Kidney epithelial cell (primary cell): ENCODE data around the gene SH2B2. TPM values are rescaled to one million over a fixed set of nuclear protein-coding genes. Genes with fewer than 3 reads are reported as not detected.
"Not testable (repeated sequence)": the region's sequence is repeated elsewhere in the genome, so short reads cannot be mapped to it uniquely, and the experiment has no call there.

Experiments used
- DNase-seq: peaks from one replicate; pipeline ENCODE4 v3.0.0-alpha.2; 2010; ENCODE audit warnings: low read depth
- H3K27me3 ChIP-seq: 2 replicates; pipeline ENCODE4 v1.6.0; 2011; ENCODE audit warnings: low read length; ENCODE audit not compliant: control insufficient read depth, insufficient read depth
- H3K36me3 ChIP-seq: 2 replicates; pipeline ENCODE4 v1.5.1; 2011; ENCODE audit warnings: low read length; ENCODE audit not compliant: control insufficient read depth, insufficient read depth
- H3K4me3 ChIP-seq: 2 replicates; pipeline ENCODE4 v1.5.1; 2011; ENCODE audit warnings: low read depth, mild to moderate bottlenecking, control low read depth, low read length
- total RNA-seq: library from RNA; depleted of rRNA; stranded (reverse); fragments of >200 nt; gene quantifications from 2 replicates; pipeline ENCODE4 v1.2.3, GENCODE V29; 2015
- TF ChIP-seq, protein P1 (sequence below): IDR thresholded peaks from 2 replicates; pipeline ENCODE4 v1.5.1; 2011; ENCODE audit warnings: mild to moderate bottlenecking, moderate library complexity, low read length, control low read depth, inconsistent platforms; ENCODE audit not compliant: insufficient read depth, poor library complexity, severe bottlenecking

Gene SH2B2
- total RNA-seq, 1 donor from 2014 or later = 10.0 TPM

DNA sequence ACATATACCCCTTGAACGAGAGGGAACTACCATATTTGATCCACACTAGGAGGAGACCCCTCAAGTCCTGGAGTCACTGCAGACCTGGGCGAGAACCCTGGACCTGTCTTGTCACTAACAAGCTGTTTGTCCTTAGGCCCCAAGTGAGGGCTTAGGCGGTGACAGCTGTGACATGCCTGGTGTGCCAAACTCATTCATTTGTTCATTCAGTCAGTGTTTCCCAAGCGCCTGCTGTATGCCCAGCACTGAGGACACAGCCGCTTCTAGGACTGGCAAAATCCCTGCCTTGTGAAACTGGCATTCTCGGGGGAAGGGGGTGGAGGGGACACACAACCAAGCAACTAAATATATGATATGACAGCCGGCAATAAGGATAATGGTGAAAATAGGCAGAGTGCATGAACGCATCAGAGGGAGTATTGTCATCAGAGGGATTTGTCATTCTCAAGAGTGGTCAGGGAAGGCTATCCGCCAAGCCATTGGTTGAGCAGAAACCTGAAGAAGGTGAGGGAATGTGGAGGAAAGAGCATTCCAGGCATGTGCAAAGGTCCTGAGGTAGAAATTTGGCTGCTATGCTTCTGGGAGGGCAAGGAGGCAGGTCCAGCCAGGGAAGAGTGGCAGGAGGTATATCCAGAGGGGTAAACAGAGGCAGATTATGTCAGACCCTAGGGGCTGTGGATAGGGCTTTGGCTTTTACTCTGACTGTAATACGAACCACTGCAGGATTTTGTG lies 11.0 kb downstream of the SH2B2 start:
- TF ChIP-seq, protein P1, sequence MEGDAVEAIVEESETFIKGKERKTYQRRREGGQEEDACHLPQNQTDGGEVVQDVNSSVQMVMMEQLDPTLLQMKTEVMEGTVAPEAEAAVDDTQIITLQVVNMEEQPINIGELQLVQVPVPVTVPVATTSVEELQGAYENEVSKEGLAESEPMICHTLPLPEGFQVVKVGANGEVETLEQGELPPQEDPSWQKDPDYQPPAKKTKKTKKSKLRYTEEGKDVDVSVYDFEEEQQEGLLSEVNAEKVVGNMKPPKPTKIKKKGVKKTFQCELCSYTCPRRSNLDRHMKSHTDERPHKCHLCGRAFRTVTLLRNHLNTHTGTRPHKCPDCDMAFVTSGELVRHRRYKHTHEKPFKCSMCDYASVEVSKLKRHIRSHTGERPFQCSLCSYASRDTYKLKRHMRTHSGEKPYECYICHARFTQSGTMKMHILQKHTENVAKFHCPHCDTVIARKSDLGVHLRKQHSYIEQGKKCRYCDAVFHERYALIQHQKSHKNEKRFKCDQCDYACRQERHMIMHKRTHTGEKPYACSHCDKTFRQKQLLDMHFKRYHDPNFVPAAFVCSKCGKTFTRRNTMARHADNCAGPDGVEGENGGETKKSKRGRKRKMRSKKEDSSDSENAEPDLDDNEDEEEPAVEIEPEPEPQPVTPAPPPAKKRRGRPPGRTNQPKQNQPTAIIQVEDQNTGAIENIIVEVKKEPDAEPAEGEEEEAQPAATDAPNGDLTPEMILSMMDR = no peak
- no peaks in the 10 kb centered on the region for H3K36me3 ChIP-seq
- DNase-seq = no peak
- H3K4me3 ChIP-seq = no peak overlapping the region
- H3K27me3 ChIP-seq = peaks cover 19% of the 10 kb centered on the region

DNA sequence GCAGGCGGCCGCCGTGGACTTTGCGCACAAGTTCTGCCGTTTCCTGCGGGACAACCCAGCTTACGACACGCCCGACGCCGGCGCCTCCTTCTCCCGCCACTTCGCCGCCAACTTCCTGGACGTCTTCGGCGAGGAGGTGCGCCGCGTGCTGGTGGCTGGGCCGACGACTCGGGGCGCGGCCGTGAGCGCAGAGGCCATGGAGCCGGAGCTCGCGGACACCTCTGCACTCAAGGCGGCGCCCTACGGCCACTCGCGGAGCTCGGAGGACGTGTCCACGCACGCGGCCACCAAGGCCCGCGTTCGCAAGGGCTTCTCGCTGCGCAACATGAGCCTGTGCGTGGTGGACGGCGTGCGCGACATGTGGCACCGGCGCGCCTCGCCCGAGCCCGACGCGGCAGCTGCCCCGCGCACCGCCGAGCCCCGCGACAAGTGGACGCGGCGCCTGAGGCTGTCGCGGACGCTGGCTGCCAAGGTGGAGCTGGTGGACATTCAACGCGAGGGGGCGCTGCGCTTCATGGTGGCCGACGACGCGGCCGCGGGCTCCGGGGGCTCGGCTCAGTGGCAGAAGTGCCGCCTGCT lies 14.1 kb downstream of the SH2B2 start:
- Histone ChIP-seq H3K27me3 (peaks cover 17% of the 10 kb centered on the region), H3K4me3 (no peak overlapping the region), H3K36me3 (no peaks in the 10 kb centered on the region)
- TF ChIP-seq, protein P1 = no peak
- no peak for DNase-seq

DNA sequence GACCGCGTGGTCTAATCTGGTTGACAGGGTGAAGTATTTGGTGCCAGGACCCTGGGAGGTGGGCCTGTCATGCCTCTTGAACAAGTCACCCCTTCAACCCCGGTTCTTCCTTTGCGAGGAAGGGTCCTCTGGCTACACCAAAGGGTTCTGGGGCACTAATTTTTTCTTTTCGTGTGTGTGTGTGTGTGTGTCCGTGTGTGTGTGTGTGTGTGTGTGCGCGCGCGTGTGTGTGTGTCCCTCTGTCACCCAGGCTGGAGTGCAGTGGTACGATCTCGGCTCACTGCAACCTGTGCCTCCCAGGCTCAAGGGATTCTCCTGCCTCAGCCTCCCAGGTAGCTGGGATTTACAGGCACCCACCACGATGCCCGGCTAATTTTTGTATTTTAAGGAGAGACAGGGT lies 14.7 kb downstream of the SH2B2 start:
- peaks cover 17% of the 10 kb centered on the region for H3K27me3 ChIP-seq
- H3K4me3 ChIP-seq, H3K36me3 ChIP-seq, DNase-seq: not testable (repeated sequence)

DNA sequence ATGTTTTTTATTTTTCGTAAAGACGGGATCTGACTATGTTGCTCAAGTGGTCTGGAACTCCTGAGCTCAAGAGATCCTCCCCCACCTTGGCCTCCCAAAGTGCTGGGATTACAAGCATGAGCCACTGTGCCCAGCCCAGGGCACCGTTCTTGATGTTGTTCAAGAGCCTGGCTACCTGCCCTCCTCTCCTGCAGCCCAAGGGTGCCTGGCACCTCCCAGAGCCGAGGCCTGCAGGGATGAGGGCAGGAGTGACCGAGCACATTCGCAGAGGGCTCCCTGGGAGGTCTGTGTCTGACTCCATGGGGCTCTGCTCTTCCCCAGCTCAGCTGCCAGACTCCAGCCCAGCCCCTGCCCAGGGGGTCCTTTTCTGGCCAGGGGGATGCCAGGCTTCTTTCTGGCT lies 15.4 kb downstream of the SH2B2 start:
- TF ChIP-seq, protein P1 = no peak
- Histone ChIP-seq H3K36me3 (no peaks in the 10 kb centered on the region), H3K27me3 (peaks cover 17% of the 10 kb centered on the region), H3K4me3 (no peak overlapping the region)
- DNase-seq = no peak

- TF ChIP-seq, protein P1 = no peak
- DNase-seq = no peak
- no peaks in the 10 kb centered on the region for H3K36me3 ChIP-seq
- peaks cover 15% of the 10 kb centered on the region for H3K27me3 ChIP-seq
- no peak overlapping the region for H3K4me3 ChIP-seq
These were observed 17.2 kb downstream of the SH2B2 start for GRCh38 chr7:102303669-102304422.

DNA sequence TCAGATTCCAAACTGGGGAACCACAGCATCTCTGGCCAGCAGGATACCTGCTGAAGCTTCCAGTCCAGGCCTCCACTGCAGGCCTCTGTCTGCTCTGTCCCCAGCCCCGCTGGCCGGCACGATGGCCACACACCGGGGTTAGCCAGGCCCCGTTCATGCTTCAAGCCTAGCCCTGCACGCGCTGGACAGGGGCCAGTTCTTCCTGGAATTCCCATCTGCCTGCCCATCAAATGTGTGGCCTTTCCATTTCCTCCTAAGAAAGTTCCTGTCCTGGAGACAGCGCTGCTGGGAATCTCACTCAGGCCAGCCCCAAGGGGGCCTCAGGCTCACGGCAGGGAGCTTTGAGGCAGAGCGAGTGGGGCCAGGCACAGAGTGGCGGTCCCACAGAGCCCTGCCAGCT lies 18.0 kb downstream of the SH2B2 start:
- no peak overlapping the region for H3K4me3 ChIP-seq
- no peak for DNase-seq
- TF ChIP-seq, protein P1 = no peak
- H3K27me3 ChIP-seq = peaks cover 14% of the 10 kb centered on the region
- H3K36me3 ChIP-seq = no peaks in the 10 kb centered on the region
